GM23248 (cell line): ENCODE results near the gene TRIO.

Experiments
- EZH2 ChIP-seq: fragments of 200-600 bp; sonication (generic); IDR thresholded peaks from 2 replicates; pipeline ENCODE4 v1.6.1; 2018; ENCODE audit warnings: antibody characterized with exemption, mild to moderate bottlenecking; ENCODE audit not compliant: insufficient read depth, poor library complexity, severe bottlenecking
- EZH2phosphoT487 ChIP-seq: fragments of 200-600 bp; sonication (generic); IDR thresholded peaks from 2 replicates; pipeline ENCODE4 v1.6.1; 2018; ENCODE audit warnings: antibody characterized with exemption, moderate library complexity, mild to moderate bottlenecking, low read depth; ENCODE audit not compliant: insufficient read depth

GRCh38 chr5:14218897-14219573 lies 75.9 kb downstream of the TRIO start:
- TF ChIP-seq EZH2 = no peak
- TF ChIP-seq EZH2phosphoT487 = no peak
